Measurements from ENCODE around the gene ALPP. TPM values are rescaled to one million over a fixed set of nuclear protein-coding genes. Genes with fewer than 3 reads are reported as not detected.
"Not testable (repeated sequence)": the region's sequence is repeated elsewhere in the genome, so short reads cannot be mapped to it uniquely, and the experiment has no call there.

Gene ALPP
- total and polyA plus RNA-seq, 2 donors: not detected

- H3K4me3 ChIP-seq (ENCODE audit: low read depth, low read length): no peak overlapping the region
Measured at GRCh38 chr2:232387451-232388171, 9.1 kb downstream of the ALPP start.

GRCh38 chr2:232388324-232388891 lies 9.9 kb downstream of the ALPP start:
- H3K4me3 ChIP-seq (ENCODE audit: low read depth, low read length): no peak overlapping the region
- no peak overlapping the region for H3K27ac ChIP-seq (ENCODE audit: low read depth)
- WGBS: 15% methylated on average over 42 of the region's 42 CpGs
- no peaks in the 10 kb centered on the region for H3K36me3 ChIP-seq (ENCODE audit: insufficient read depth)
- no peak for DNase-seq (ENCODE audit: extremely low spot score)
- H3K4me1 ChIP-seq (ENCODE audit: insufficient read depth): no peaks in the 10 kb centered on the region

More at GRCh38 chr2:232387451-232388171, 9.1 kb downstream of the ALPP start:
- no peak overlapping the region for H3K27ac ChIP-seq (ENCODE audit: low read depth)
- H3K36me3 ChIP-seq (ENCODE audit: insufficient read depth): no peaks in the 10 kb centered on the region
- H3K4me1 ChIP-seq (ENCODE audit: insufficient read depth): no peaks in the 10 kb centered on the region
- 9% methylated on average over 50 of the region's 50 CpGs for WGBS
- DNase-seq (ENCODE audit: extremely low spot score): no peak

DNA sequence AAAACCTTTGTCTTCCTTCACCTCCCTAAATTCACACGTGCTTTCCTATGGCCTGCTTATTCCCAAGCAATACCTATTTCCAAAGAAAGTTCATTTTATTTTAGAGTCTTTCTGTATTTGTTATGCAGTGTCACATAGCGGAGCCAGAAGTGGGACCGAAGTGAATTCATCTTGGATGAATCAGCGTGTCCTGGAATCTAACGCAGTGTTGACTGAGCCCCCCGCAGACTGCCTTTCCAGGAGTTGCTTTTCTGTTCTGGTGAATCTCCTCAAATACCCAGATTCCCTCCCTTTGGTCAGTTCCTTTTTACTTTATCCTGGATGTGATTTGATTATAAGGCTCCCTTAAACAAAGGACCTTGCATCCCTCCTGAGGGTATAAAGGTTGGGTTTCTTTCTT lies 10.8 kb downstream of the ALPP start:
- 56% methylated on average over 6 of the region's 6 CpGs for WGBS
- H3K4me1 ChIP-seq (ENCODE audit: insufficient read depth): no peaks in the 10 kb centered on the region
- no peak for DNase-seq (ENCODE audit: extremely low spot score)
- no peak overlapping the region for H3K4me3 ChIP-seq (ENCODE audit: low read depth, low read length)
- H3K27ac ChIP-seq (ENCODE audit: low read depth): no peak overlapping the region
- no peaks in the 10 kb centered on the region for H3K36me3 ChIP-seq (ENCODE audit: insufficient read depth)

- H3K4me1 ChIP-seq (ENCODE audit: insufficient read depth): no peaks in the 10 kb centered on the region
- H3K27ac ChIP-seq (ENCODE audit: low read depth): no peak overlapping the region
- 15% methylated on average over 3 of the region's 3 CpGs for WGBS
- no peak overlapping the region for H3K4me3 ChIP-seq (ENCODE audit: low read depth, low read length)
- no peaks in the 10 kb centered on the region for H3K36me3 ChIP-seq (ENCODE audit: insufficient read depth)
- no peak for DNase-seq (ENCODE audit: extremely low spot score)
Measured at GRCh38 chr2:232390661-232391060, 12.1 kb downstream of the ALPP start.

GRCh38 chr2:232393556-232393955 lies 15.0 kb downstream of the ALPP start:
- DNase-seq (ENCODE audit: extremely low spot score): no peak
- Histone ChIP-seq H3K36me3 (ENCODE audit: insufficient read depth) (no peaks in the 10 kb centered on the region), H3K27ac (ENCODE audit: low read depth) (no peak overlapping the region), H3K4me3 (ENCODE audit: low read depth, low read length) (no peak overlapping the region), H3K4me1 (ENCODE audit: insufficient read depth) (no peaks in the 10 kb centered on the region)
- 90% methylated on average over 8 of the region's 8 CpGs for WGBS

DNA sequence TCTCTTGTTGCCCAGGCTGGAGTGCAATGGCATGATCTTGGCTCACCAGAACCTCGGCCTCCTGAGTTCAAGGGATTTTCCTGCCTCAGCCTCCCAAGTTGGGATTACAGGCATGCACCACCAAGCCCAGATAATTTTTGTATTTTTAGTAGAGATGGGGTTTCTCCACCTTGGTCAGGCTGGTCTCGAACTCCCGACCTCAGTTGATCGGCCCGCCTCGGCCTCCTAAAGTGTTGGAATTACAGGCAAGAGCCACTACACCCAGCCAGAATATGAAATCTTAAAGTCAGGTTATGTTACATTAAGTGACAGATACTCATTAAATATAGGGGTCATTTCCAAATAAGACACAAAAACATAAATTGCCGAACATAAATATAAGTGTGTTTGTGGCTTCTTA lies 15.9 kb downstream of the ALPP start:
- H3K36me3 ChIP-seq (ENCODE audit: insufficient read depth); H3K4me3 ChIP-seq (ENCODE audit: low read depth, low read length); H3K27ac ChIP-seq (ENCODE audit: low read depth); H3K4me1 ChIP-seq (ENCODE audit: insufficient read depth); DNase-seq (ENCODE audit: extremely low spot score): not testable (repeated sequence)
- WGBS: 91% methylated on average over 7 of the region's 7 CpGs

GRCh38 chr2:232395586-232395985 lies 17.0 kb downstream of the ALPP start:
- Histone ChIP-seq H3K36me3 (ENCODE audit: insufficient read depth) (no peaks in the 10 kb centered on the region), H3K4me1 (ENCODE audit: insufficient read depth) (no peaks in the 10 kb centered on the region), H3K4me3 (ENCODE audit: low read depth, low read length) (no peak overlapping the region), H3K27ac (ENCODE audit: low read depth) (no peak overlapping the region)
- WGBS: 74% methylated on average over 1 of the region's 1 CpG
- DNase-seq (ENCODE audit: extremely low spot score): no peak

- H3K4me3 ChIP-seq (ENCODE audit: low read depth, low read length): no peak overlapping the region
- no peaks in the 10 kb centered on the region for H3K4me1 ChIP-seq (ENCODE audit: insufficient read depth)
- WGBS: 74% methylated on average over 2 of the region's 2 CpGs
- no peak overlapping the region for H3K27ac ChIP-seq (ENCODE audit: low read depth)
- no peak for DNase-seq (ENCODE audit: extremely low spot score)
- no peaks in the 10 kb centered on the region for H3K36me3 ChIP-seq (ENCODE audit: insufficient read depth)
Measured at GRCh38 chr2:232396683-232397082, 18.1 kb downstream of the ALPP start.

DNA sequence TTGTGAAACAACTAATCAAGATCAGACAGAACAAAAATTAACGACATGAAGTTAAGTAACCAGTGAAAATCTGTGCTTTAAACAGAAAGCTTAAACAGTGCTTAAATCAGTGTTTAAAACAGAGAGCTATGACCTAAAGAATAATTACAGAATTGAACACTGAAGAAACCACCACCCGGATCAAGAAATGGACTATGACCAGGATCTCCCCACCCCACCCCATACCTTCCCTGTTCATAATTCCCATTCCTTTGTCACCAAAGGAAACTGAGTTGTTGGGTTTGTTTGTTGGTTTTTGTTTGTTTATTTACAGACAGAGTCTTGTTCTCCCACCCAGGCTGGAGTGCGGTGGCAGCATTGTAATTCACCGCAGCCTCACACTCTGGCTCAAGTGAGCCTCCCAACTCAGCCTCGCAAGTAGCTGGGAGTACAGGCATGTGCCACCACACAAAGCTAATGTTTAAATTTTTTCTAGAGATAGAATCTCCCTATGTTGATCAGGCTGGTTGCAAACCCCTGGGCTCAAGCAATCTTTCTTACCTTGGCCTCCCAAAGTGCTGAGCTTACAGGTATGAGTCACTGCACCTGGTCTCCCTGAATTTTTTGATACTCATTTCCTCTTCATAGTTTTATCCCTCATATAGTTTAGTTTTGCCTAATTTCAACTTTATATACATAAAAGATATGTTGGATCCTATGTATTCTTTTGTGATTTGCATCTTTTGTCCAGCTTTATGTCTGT lies 19.9 kb downstream of the ALPP start:
- no peak overlapping the region for H3K27ac ChIP-seq (ENCODE audit: low read depth)
- no peak overlapping the region for H3K4me3 ChIP-seq (ENCODE audit: low read depth, low read length)
- H3K36me3 ChIP-seq (ENCODE audit: insufficient read depth): no peaks in the 10 kb centered on the region
- no peak for DNase-seq (ENCODE audit: extremely low spot score)
- H3K4me1 ChIP-seq (ENCODE audit: insufficient read depth): no peaks in the 10 kb centered on the region
- 88% methylated on average over 5 of the region's 5 CpGs for WGBS

- Histone ChIP-seq H3K4me3 (ENCODE audit: low read depth, low read length) (no peak overlapping the region), H3K27ac (ENCODE audit: low read depth) (no peak overlapping the region), H3K4me1 (ENCODE audit: insufficient read depth) (no peaks in the 10 kb centered on the region), H3K36me3 (ENCODE audit: insufficient read depth) (no peaks in the 10 kb centered on the region)
- WGBS: 53% methylated on average over 9 of the region's 9 CpGs
- DNase-seq (ENCODE audit: extremely low spot score): no peak
Measured at GRCh38 chr2:232400256-232401015, 21.9 kb downstream of the ALPP start.

DNA sequence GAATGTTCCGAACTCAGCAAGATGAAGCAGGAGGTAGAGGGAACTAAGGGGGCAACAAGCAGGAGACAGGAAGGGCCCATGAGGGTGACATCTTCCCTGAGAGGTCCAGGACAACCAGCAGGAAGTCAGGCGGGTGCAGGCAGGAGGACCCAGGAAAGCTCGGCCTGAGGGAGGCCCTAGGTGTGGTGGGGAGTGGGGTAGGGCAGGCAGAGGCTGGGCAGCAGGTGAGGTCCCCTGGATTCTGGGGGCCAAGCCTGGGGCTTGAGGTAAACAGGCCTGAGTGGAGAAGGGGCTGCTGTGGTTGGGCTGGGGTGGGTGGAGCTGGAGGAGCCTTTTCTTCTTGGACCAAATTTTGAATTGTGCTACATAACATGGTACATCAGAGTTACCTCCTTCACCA lies 24.0 kb downstream of the ALPP start:
- Histone ChIP-seq H3K4me1 (ENCODE audit: insufficient read depth) (no peaks in the 10 kb centered on the region), H3K4me3 (ENCODE audit: low read depth, low read length) (no peak overlapping the region), H3K27ac (ENCODE audit: low read depth) (no peak overlapping the region), H3K36me3 (ENCODE audit: insufficient read depth) (no peaks in the 10 kb centered on the region)
- WGBS: 92% methylated on average over 3 of the region's 3 CpGs
- no peak for DNase-seq (ENCODE audit: extremely low spot score)

DNA sequence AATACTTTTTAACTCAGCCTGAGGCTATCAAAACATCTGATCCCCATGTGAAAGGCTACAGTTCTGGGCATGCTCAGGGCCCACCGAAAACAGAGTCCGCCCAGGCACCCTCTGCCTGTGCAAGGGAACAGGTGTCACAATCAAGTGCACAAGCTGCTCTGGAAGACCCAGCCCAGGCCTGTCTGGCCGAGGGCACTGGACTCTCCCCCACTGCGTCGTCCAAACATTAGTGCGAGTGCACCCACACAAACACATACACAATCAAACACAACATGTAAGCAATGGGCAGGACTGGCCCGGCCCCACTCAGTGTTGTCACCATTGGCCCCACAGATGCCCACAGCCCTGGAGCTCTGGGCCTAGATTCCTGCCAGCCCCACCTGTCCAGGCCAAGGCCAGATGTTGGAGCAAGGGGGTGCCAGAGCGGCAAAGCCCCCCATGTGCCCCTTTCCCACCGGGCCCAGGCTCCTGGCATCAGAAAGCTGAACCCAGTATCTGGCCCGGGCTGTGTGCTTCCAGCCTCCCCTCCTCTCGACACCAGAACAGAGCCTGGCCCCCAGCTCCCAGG lies 27.5 kb downstream of the ALPP start:
- H3K36me3 ChIP-seq (ENCODE audit: insufficient read depth): no peaks in the 10 kb centered on the region
- H3K4me3 ChIP-seq (ENCODE audit: low read depth, low read length): no peak overlapping the region
- no peaks in the 10 kb centered on the region for H3K4me1 ChIP-seq (ENCODE audit: insufficient read depth)
- WGBS: 88% methylated on average over 11 of the region's 11 CpGs
- DNase-seq (ENCODE audit: extremely low spot score): no peak
- H3K27ac ChIP-seq (ENCODE audit: low read depth): no peak overlapping the region

DNA sequence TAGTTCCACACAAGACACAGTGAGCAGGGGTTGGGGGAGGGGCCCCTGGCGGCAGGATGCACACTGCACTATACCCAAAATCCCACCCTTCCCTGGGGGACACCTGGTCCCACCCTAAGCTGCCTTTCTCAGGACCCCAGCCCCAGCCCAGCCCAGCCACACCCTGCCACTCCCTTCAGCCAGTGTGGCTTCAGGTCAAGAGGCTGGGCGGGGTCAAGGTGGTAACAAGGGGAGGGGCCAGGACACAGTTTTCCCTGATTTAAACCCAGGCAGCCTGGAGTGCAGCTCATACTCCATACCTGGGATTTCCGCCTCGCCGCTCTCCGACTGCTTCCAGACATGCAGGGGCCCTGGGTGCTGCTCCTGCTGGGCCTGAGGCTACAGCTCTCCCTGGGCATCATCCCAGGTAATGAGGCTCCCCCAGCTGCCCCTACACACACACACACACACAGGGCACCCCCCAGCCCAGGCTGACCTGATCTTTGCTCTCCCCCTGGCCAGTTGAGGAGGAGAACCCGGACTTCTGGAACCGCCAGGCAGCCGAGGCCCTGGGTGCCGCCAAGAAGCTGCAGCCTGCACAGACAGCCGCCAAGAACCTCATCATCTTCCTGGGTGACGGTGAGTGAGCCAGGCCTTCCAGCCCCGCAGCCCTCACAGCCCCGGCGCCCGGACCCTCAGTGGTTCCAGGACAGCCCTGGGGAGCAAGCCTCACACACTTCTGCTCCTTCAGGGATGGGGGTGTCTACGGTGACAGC lies 28.2 kb downstream of the ALPP start, which contains the start of gene ALPG:
Gene ALPG, plus strand, starts transcription at position 289 of the 755 bp plus-strand sequence. Its CDS starts 51 bp downstream, at position 340.
- 88% methylated on average over 17 of the region's 17 CpGs for WGBS
- H3K27ac ChIP-seq (ENCODE audit: low read depth): no peak within 1 kb of the TSS
- H3K4me3 ChIP-seq (ENCODE audit: low read depth, low read length): no peak within 1 kb of the TSS
- no peaks in the 10 kb centered on the region for H3K36me3 ChIP-seq (ENCODE audit: insufficient read depth)
- no peaks in the 10 kb centered on the region for H3K4me1 ChIP-seq (ENCODE audit: insufficient read depth)
- DNase-seq (ENCODE audit: extremely low spot score): no peak
